MM.1S (cell line): Measurements from ENCODE around the gene EPM2AIP1.

Experiments
- DNase-seq: peaks from one replicate; pipeline ENCODE4 v3.0.0-alpha.2; 2015
- H2AFZ ChIP-seq: fragments of 300-600 bp; sonication (generic); 2 replicates; pipeline ENCODE4 v1.6.0; 2016; ENCODE audit warnings: antibody characterized with exemption, low read length
- H3F3A ChIP-seq: fragments of 300-600 bp; sonication (generic); 2 replicates; pipeline ENCODE4 v1.6.1; 2016; ENCODE audit warnings: mild to moderate bottlenecking, antibody characterized with exemption, low read length, moderate library complexity, mixed read lengths; ENCODE audit not compliant: insufficient read depth
- H3K27ac ChIP-seq: fragments of 300-600 bp; sonication (generic); 2 replicates; pipeline ENCODE4 v1.5.1; 2016; ENCODE audit warnings: mild to moderate bottlenecking, low read length
- H3K27me3 ChIP-seq: fragments of 300-600 bp; sonication (generic); replicated peaks from 2 replicates; pipeline ENCODE4 v1.6.0; 2016; ENCODE audit warnings: low read length; ENCODE audit not compliant: insufficient read depth
- H3K36me3 ChIP-seq: fragments of 300-600 bp; sonication (generic); replicated peaks from 2 replicates; pipeline ENCODE4 v1.6.1; 2016; ENCODE audit warnings: mild to moderate bottlenecking, low read length, mixed read lengths; ENCODE audit not compliant: insufficient read depth
- H3K4me1 ChIP-seq: fragments of 300-600 bp; sonication (generic); 2 replicates; pipeline ENCODE4 v1.6.1; 2016; ENCODE audit warnings: low read length, mixed read lengths
- H3K4me2 ChIP-seq: fragments of 300-600 bp; sonication (generic); 2 replicates; pipeline ENCODE4 v1.6.0; 2016; ENCODE audit warnings: low read depth, low read length
- H3K4me3 ChIP-seq: fragments of 300-600 bp; sonication (generic); 2 replicates; pipeline ENCODE4 v1.5.1; 2016; ENCODE audit warnings: low read length, mixed read lengths
- H3K79me2 ChIP-seq: fragments of 300-600 bp; sonication (generic); 2 replicates; pipeline ENCODE4 v1.6.1; 2016; ENCODE audit warnings: mixed run types, low read length, mixed read lengths
- H3K9ac ChIP-seq: fragments of 300-600 bp; sonication (generic); 2 replicates; pipeline ENCODE4 v1.6.1; 2016; ENCODE audit warnings: low read length, mixed read lengths
- H3K9me2 ChIP-seq: fragments of 300-600 bp; sonication (generic); replicated peaks from 2 replicates; pipeline ENCODE4 v1.6.1; 2016; ENCODE audit warnings: mild to moderate bottlenecking, low read length, mixed read lengths; ENCODE audit not compliant: insufficient read depth
- H3K9me3 ChIP-seq: fragments of 300-600 bp; sonication (generic); replicated peaks from 2 replicates; pipeline ENCODE4 v1.6.1; 2016; ENCODE audit warnings: mild to moderate bottlenecking, low read length, mixed read lengths; ENCODE audit not compliant: insufficient read depth
- H4K20me1 ChIP-seq: fragments of 300-600 bp; sonication (generic); 2 replicates; pipeline ENCODE4 v1.6.1; 2016; ENCODE audit warnings: mild to moderate bottlenecking, low read length, moderate library complexity, mixed read lengths; ENCODE audit not compliant: insufficient read depth
- EZH2 ChIP-seq: fragments of 300-600 bp; sonication (generic); optimal IDR thresholded peaks from 2 replicates; pipeline ENCODE3; 2017; ENCODE audit warnings: low read depth, mild to moderate bottlenecking, antibody characterized with exemption, low read length, mixed read lengths
- EZH2phosphoT487 ChIP-seq: fragments of 300-600 bp; sonication (generic); IDR thresholded peaks from 2 replicates; pipeline ENCODE4 v1.6.1; 2018; ENCODE audit warnings: antibody characterized with exemption, low read length
- TF ChIP-seq, protein P1 (sequence below): fragments of 300-600 bp; sonication (generic); IDR thresholded peaks from 2 replicates; pipeline ENCODE4 v1.5.1; 2016; ENCODE audit warnings: antibody characterized with exemption, low read length, mixed read lengths

EPM2AIP1 gene

DNA sequence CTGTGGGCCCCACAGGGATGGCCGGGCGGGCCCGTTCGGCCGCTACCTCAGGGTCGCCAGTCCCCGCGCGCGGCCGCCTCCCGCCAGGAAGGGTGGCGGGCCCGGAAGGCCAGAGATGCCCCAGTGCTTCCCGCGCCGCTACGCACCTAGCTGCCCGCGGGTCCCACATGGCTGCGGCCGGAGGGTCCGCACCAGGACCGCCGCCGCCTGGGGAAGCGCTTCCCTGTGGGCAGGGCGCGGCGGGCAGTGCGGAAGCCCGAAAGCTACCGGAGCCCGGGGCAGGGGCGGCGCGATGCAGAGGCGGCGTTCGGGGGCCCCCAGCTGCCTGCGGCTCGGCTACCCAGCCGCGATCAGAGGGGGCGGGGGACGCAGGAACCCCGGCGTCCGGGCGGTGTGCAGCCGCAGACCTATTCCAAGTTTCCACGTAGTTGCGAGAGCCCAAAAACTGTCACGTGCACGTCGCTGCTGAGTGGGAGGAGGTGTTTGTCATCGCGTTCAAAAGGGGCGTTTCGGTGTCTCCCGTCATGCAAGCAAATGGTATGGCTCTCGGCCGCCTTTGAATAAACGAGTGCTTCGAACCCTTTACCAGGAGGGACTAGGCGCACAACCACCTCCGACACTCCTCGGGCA is 48.2 kb downstream of the EPM2AIP1 start, which contains the start of gene TRANK1:
Gene TRANK1, minus strand, starts transcription at position 414 of the 630 bp plus-strand sequence. Its CDS starts 245 bp downstream, at position 169.
- Histone ChIP-seq H3K4me3 (peak within 1 kb of the TSS; percentile 61), H3K4me2 (peak within 1 kb of the TSS; percentile 82), H3K27ac (no peak within 1 kb of the TSS), H2AFZ (peak within 1 kb of the TSS; percentile 71), H3K4me1 (no peaks in the 10 kb centered on the region), H3K9ac (no peak within 1 kb of the TSS), H3F3A (no peaks in the 10 kb centered on the region), H3K9me3 (no peaks in the 10 kb centered on the region), H3K36me3 (no peaks in the 10 kb centered on the region), H4K20me1 (no peaks in the 10 kb centered on the region), H3K79me2 (no peaks in the 10 kb centered on the region), H3K27me3 (peaks cover 14% of the 10 kb centered on the region), H3K9me2 (no peaks in the 10 kb centered on the region)
- no peak for TF ChIP-seq EZH2phosphoT487
- TF ChIP-seq, protein P1, sequence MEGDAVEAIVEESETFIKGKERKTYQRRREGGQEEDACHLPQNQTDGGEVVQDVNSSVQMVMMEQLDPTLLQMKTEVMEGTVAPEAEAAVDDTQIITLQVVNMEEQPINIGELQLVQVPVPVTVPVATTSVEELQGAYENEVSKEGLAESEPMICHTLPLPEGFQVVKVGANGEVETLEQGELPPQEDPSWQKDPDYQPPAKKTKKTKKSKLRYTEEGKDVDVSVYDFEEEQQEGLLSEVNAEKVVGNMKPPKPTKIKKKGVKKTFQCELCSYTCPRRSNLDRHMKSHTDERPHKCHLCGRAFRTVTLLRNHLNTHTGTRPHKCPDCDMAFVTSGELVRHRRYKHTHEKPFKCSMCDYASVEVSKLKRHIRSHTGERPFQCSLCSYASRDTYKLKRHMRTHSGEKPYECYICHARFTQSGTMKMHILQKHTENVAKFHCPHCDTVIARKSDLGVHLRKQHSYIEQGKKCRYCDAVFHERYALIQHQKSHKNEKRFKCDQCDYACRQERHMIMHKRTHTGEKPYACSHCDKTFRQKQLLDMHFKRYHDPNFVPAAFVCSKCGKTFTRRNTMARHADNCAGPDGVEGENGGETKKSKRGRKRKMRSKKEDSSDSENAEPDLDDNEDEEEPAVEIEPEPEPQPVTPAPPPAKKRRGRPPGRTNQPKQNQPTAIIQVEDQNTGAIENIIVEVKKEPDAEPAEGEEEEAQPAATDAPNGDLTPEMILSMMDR = no peak
- TF ChIP-seq EZH2 = no peak
- DNase-seq = no peak

- no peak overlapping the region for H3K9ac ChIP-seq
- no peaks in the 10 kb centered on the region for H4K20me1 ChIP-seq
- no peak for TF ChIP-seq EZH2
- H3K36me3 ChIP-seq = no peaks in the 10 kb centered on the region
- H3K9me2 ChIP-seq = no peaks in the 10 kb centered on the region
- DNase-seq = no peak
- no peaks in the 10 kb centered on the region for H3K9me3 ChIP-seq
- peaks cover 14% of the 10 kb centered on the region for H3K27me3 ChIP-seq
- no peaks in the 10 kb centered on the region for H3K79me2 ChIP-seq
- H3F3A ChIP-seq = no peaks in the 10 kb centered on the region
- no peaks in the 10 kb centered on the region for H3K4me1 ChIP-seq
- H3K27ac ChIP-seq = no peak overlapping the region
- H3K4me3 ChIP-seq = peak overlapping the region; percentile 61
- peak overlapping the region; percentile 71 for H2AFZ ChIP-seq
- peak overlapping the region; percentile 82 for H3K4me2 ChIP-seq
These were observed 48.8 kb downstream of the EPM2AIP1 start for GRCh38 chr3:36944012-36944640.

DNA sequence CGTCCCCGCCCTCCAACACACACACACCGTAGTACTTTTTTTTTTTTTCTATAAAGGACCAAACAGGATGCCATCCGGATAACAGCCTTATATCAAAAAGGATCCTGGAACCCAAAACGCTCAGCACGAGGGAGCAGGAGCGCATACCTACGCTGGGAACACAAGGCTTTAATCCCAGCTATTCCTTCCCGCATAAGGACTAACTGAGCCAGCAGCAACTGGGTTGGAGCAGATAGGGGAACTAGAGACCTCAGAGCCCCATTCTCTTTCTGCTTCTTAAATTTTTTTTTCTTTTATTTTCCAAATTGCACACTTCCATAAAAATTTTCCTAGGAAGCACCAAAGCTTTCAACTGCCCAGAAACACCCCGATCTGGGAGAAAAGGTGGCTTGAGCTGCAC is 49.3 kb downstream of the EPM2AIP1 start:
- TF ChIP-seq, protein P1 = no peak
- TF ChIP-seq EZH2 = no peak
- TF ChIP-seq EZH2phosphoT487 = no peak
- no peak overlapping the region for H3K27ac ChIP-seq
- no peaks in the 10 kb centered on the region for H3K79me2 ChIP-seq
- H4K20me1 ChIP-seq = no peaks in the 10 kb centered on the region
- H3K27me3 ChIP-seq = peaks cover 14% of the 10 kb centered on the region
- H3K9ac ChIP-seq = no peak overlapping the region
- no peaks in the 10 kb centered on the region for H3K9me2 ChIP-seq
- H3K9me3 ChIP-seq = no peaks in the 10 kb centered on the region
- no peak for DNase-seq
- H3F3A ChIP-seq = no peaks in the 10 kb centered on the region
- H3K36me3 ChIP-seq = no peaks in the 10 kb centered on the region
- H3K4me3 ChIP-seq = no peak overlapping the region
- no peaks in the 10 kb centered on the region for H3K4me1 ChIP-seq
- no peak overlapping the region for H3K4me2 ChIP-seq
- no peak overlapping the region for H2AFZ ChIP-seq

DNA sequence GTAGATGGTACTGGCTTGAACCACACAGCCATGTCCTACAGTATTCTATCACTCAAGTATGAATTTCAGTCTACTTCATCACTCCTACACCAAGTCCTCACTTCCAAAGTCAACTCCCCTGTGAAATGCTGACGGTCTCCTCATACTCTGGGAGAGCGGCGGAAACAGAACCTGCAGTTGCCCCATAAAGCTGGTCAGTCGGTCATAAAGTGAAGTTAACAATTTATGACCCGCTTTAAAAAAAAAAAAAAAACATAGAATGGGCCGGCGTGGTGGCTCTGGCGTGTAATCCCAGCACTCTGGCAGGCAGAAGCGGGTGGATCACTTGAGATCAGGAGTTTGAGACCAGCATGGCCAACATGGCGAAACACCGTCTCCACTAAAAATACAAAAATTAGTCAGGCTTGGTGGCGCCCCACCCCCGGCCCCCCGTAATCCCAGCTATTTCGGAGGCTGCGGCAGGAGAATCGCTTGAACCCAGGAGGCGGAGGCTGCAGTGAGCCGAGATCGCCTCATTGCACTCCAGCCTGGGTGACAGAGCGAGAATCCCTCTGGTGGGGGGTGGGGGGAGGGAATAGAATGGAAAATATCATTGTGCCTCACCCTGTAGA is 50.2 kb downstream of the EPM2AIP1 start:
- H3K27ac ChIP-seq = no peak overlapping the region
- H3K79me2 ChIP-seq = no peaks in the 10 kb centered on the region
- DNase-seq = no peak
- no peak overlapping the region for H3K4me3 ChIP-seq
- no peaks in the 10 kb centered on the region for H3K4me1 ChIP-seq
- no peaks in the 10 kb centered on the region for H3K36me3 ChIP-seq
- no peaks in the 10 kb centered on the region for H3F3A ChIP-seq
- no peak overlapping the region for H2AFZ ChIP-seq
- no peaks in the 10 kb centered on the region for H3K9me2 ChIP-seq
- no peaks in the 10 kb centered on the region for H3K9me3 ChIP-seq
- no peak for TF ChIP-seq EZH2
- TF ChIP-seq EZH2phosphoT487 = no peak
- TF ChIP-seq, protein P1 = no peak
- H3K27me3 ChIP-seq = peaks cover 14% of the 10 kb centered on the region
- H3K4me2 ChIP-seq = no peak overlapping the region
- no peak overlapping the region for H3K9ac ChIP-seq
- no peaks in the 10 kb centered on the region for H4K20me1 ChIP-seq
